ENCODE results near the gene SLC7A5.
A peak's percentile ranks its signal among the peaks of the same experiment; 100 is the strongest.
"Not testable (repeated sequence)": the region's sequence is repeated elsewhere in the genome, so short reads cannot be mapped to it uniquely, and the experiment has no call there.

Gene SLC7A5

DNA sequence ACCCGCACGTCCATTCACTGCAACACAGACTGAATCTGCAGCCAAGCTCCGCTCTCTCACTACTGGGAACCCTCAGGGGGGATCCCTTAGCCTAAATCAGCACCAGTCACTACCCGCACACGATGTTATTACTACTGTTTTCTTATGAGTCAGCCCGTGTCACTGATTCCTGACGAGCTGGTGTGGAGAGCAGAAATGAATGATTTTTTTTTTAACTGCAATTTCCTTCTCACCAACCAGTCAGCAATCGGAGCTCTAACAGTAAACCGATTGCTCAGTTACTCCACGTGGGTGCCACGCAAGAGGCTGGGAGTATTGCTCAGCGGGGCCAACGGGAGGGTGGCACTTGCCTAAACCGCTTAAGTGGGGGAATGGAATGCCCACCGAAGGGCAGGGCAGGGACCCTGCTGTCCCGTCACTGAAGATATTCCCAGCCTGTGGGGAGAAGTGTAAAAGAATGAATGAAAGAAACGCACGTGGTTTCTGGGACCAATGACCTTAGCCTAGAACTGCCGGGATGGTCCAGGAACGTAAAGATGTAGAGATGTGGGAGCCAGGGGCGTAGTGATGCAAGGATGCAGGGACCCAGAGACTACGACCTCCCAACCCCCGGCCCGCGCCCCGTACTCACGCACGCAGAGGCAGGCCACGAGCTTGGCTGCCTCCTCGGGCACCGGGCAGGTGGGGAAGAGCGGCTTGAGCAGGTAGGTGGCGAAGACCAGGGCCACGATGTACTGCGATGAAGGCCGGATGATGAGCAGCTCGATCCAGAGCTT is 865 bp downstream of the SLC7A5 start:
- not testable (repeated sequence) for H4K20me1 ChIP-seq (ENCODE audit: insufficient read depth, low read length); H3K4me1 ChIP-seq (ENCODE audit: low read length); H3K36me3 ChIP-seq (replicated peaks; ENCODE audit: insufficient read depth, low read length); H3K9me2 ChIP-seq (replicated peaks; ENCODE audit: insufficient read depth, low read length); H3K27me3 ChIP-seq (replicated peaks; ENCODE audit: insufficient read depth, low read length); H3K9me3 ChIP-seq (replicated peaks; ENCODE audit: insufficient read depth, low read length); H3F3A ChIP-seq (ENCODE audit: insufficient read depth, low read length); H2AFZ ChIP-seq (ENCODE audit: low read length)
- peak; percentile 21 for DNase-seq
- Histone ChIP-seq H3K79me2 (ENCODE audit: low read length) (peaks cover 48% of the 10 kb centered on the region), H3K27ac (ENCODE audit: low read length) (peak overlapping the region; percentile 32; the same call in 1 of the 2 replicates), H3K4me3 (ENCODE audit: low read length) (peak overlapping the region; percentile 60), H3K4me2 (ENCODE audit: low read depth, low read length) (0 out of 2 replicates have a peak overlapping the region, but pooled peaks have one; percentile 21), H3K9ac (ENCODE audit: low read length) (peak overlapping the region; percentile 63; the same call in 1 of the 2 replicates)

DNA sequence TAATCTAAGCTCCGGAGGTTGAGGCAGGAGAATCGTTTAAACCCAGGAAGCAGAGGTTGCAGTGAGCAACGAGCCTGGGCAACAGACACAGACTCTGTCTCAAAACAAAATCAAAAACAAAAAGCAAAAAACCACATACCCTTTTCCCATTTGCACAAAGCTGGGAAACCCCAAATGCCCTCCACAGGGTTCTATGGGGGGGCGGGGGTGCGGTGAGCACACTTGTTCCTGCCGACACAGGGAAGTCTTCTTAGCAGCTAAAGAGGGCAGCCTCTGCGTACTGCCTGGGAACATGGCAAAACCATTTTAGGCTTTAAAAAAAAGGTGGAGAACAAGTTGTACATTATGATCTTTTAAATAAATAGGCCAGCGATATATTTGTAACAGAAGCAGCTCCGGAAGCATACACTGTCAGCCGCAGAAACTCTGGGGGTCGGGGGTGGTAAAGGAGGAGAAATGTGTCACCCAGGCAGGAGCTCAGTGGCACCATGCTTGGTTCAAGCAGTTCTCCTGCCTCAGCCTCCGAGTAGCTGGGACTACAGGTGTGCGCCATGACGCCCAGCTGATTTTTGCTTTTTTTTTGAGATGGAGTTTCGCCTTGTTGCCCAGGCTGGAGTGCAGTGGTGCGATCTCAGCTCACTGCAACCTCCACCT is 3.3 kb downstream of the SLC7A5 start:
- not testable (repeated sequence) for H3K9ac ChIP-seq (ENCODE audit: low read length); H3F3A ChIP-seq (ENCODE audit: insufficient read depth, low read length); H3K27me3 ChIP-seq (replicated peaks; ENCODE audit: insufficient read depth, low read length); H3K4me3 ChIP-seq (ENCODE audit: low read length); DNase-seq; H3K4me2 ChIP-seq (ENCODE audit: low read depth, low read length); H3K9me2 ChIP-seq (replicated peaks; ENCODE audit: insufficient read depth, low read length); H3K36me3 ChIP-seq (replicated peaks; ENCODE audit: insufficient read depth, low read length); H3K4me1 ChIP-seq (ENCODE audit: low read length); H3K27ac ChIP-seq (ENCODE audit: low read length); H4K20me1 ChIP-seq (ENCODE audit: insufficient read depth, low read length); H3K9me3 ChIP-seq (replicated peaks; ENCODE audit: insufficient read depth, low read length); H2AFZ ChIP-seq (ENCODE audit: low read length)
- peaks cover 71% of the 10 kb centered on the region for H3K79me2 ChIP-seq (ENCODE audit: low read length)

DNA sequence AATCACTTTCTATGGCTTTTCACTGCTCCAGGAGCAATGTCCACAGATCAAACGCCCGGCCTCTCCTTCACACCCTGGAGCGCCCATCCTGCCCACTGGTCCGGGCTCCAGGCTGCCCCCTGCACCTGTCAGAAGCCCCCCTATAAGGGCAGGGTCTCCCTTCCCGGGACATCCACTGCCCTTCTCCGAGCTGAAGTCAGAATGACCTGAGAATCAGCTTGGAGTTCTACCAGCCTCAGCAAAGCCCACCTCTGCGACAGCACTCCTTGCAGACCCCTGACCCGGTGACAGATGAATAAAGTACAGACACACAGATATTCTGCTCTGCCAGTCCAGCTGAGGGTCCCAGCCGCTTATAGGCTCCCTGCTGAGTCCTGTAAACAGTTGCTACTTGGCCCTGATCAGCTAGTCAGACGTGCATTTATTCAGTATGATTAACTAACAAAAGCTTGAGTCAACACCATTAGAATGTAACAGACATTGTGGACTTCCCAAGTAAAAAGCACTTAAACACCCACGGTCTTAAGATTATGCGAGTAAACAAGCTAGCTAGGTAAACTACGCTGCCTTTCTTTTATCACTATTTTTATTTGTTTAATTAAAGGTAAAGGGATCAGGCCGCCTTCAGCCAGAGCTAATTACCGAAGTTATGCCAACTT is 4.8 kb downstream of the SLC7A5 start:
- Histone ChIP-seq H3K4me2 (ENCODE audit: low read depth, low read length) (no peak overlapping the region), H3K36me3 (replicated peaks; ENCODE audit: insufficient read depth, low read length) (no peaks in the 10 kb centered on the region), H3K79me2 (ENCODE audit: low read length) (peaks cover 83% of the 10 kb centered on the region), H3K4me1 (ENCODE audit: low read length) (no peaks in the 10 kb centered on the region), H3K27me3 (replicated peaks; ENCODE audit: insufficient read depth, low read length) (no peaks in the 10 kb centered on the region), H3F3A (ENCODE audit: insufficient read depth, low read length) (no peaks in the 10 kb centered on the region; the same call in 1 of the 2 replicates), H3K9ac (ENCODE audit: low read length) (no peak overlapping the region), H3K4me3 (ENCODE audit: low read length) (no peak overlapping the region), H3K9me2 (replicated peaks; ENCODE audit: insufficient read depth, low read length) (no peaks in the 10 kb centered on the region), H3K9me3 (replicated peaks; ENCODE audit: insufficient read depth, low read length) (no peaks in the 10 kb centered on the region), H3K27ac (ENCODE audit: low read length) (no peak overlapping the region), H4K20me1 (ENCODE audit: insufficient read depth, low read length) (no peaks in the 10 kb centered on the region; the same call in 1 of the 2 replicates), H2AFZ (ENCODE audit: low read length) (no peak overlapping the region)
- DNase-seq = no peak
- TF ChIP-seq, protein P1, sequence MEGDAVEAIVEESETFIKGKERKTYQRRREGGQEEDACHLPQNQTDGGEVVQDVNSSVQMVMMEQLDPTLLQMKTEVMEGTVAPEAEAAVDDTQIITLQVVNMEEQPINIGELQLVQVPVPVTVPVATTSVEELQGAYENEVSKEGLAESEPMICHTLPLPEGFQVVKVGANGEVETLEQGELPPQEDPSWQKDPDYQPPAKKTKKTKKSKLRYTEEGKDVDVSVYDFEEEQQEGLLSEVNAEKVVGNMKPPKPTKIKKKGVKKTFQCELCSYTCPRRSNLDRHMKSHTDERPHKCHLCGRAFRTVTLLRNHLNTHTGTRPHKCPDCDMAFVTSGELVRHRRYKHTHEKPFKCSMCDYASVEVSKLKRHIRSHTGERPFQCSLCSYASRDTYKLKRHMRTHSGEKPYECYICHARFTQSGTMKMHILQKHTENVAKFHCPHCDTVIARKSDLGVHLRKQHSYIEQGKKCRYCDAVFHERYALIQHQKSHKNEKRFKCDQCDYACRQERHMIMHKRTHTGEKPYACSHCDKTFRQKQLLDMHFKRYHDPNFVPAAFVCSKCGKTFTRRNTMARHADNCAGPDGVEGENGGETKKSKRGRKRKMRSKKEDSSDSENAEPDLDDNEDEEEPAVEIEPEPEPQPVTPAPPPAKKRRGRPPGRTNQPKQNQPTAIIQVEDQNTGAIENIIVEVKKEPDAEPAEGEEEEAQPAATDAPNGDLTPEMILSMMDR (IDR thresholded peaks at IDR 0.05; ENCODE audit: low read length) = no peak

DNA sequence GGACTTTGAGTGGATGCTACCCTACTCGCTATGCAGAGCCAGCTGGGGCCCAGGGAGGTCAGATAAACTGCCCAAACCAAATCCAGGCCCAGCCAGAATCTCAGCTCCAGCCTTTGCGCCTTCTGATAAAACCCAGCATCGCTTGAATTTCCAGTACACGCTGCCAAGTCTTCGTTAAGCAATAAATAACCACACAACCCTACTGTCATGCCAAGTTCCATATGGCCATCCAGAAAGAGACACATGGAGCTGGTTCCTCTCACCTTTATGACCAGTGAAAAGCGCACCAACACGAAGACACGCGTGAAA is 6.0 kb downstream of the SLC7A5 start:
- H3K4me2 ChIP-seq (ENCODE audit: low read depth, low read length); H2AFZ ChIP-seq (ENCODE audit: low read length); H3K4me3 ChIP-seq (ENCODE audit: low read length); DNase-seq; H3K36me3 ChIP-seq (replicated peaks; ENCODE audit: insufficient read depth, low read length); H3F3A ChIP-seq (ENCODE audit: insufficient read depth, low read length); H3K9ac ChIP-seq (ENCODE audit: low read length); H3K27me3 ChIP-seq (replicated peaks; ENCODE audit: insufficient read depth, low read length); H3K4me1 ChIP-seq (ENCODE audit: low read length); H3K9me3 ChIP-seq (replicated peaks; ENCODE audit: insufficient read depth, low read length); H3K9me2 ChIP-seq (replicated peaks; ENCODE audit: insufficient read depth, low read length); H4K20me1 ChIP-seq (ENCODE audit: insufficient read depth, low read length); H3K27ac ChIP-seq (ENCODE audit: low read length): not testable (repeated sequence)
- peaks cover 86% of the 10 kb centered on the region for H3K79me2 ChIP-seq (ENCODE audit: low read length)

DNA sequence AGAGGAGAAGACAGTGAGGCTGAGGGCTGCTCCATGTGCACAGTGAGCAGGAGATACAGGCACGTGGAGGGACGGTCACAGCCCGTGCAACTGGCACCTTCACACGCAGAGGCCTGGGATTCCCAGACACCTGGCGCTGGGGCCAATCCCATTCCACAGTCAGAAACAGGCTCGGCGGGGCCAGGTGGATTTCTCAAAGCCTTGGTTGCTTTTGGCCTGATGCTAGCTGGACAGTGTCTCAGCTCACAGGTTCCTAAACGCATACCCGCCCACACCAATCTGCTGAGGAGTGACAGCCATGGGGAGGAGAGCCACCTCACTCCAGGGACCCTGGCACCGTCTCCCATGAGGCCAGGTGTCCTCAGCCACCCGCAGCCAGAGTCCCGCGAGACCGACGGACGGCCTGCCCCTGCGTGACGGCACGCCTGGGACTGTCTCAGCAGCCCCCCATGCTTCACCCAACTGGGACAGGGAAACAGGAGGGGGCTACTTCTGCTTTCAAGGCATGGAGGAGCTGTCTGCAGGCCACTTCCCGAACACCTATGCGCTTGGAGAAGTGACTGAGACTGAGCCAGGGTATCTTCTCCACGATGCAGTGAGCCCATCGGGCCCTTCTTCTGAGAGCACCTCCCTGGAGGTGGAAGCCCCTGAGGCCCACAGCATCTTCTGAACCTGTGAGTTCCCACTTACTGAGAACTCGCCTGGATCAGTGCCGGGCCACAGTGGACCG is 6.5 kb downstream of the SLC7A5 start:
- H3K4me1 ChIP-seq (ENCODE audit: low read length); H4K20me1 ChIP-seq (ENCODE audit: insufficient read depth, low read length); H3K9ac ChIP-seq (ENCODE audit: low read length); H3K4me2 ChIP-seq (ENCODE audit: low read depth, low read length); DNase-seq; H2AFZ ChIP-seq (ENCODE audit: low read length); H3F3A ChIP-seq (ENCODE audit: insufficient read depth, low read length); H3K9me2 ChIP-seq (replicated peaks; ENCODE audit: insufficient read depth, low read length); H3K36me3 ChIP-seq (replicated peaks; ENCODE audit: insufficient read depth, low read length); H3K4me3 ChIP-seq (ENCODE audit: low read length); H3K27ac ChIP-seq (ENCODE audit: low read length); H3K27me3 ChIP-seq (replicated peaks; ENCODE audit: insufficient read depth, low read length); H3K9me3 ChIP-seq (replicated peaks; ENCODE audit: insufficient read depth, low read length): not testable (repeated sequence)
- H3K79me2 ChIP-seq (ENCODE audit: low read length) = peaks cover 88% of the 10 kb centered on the region

DNA sequence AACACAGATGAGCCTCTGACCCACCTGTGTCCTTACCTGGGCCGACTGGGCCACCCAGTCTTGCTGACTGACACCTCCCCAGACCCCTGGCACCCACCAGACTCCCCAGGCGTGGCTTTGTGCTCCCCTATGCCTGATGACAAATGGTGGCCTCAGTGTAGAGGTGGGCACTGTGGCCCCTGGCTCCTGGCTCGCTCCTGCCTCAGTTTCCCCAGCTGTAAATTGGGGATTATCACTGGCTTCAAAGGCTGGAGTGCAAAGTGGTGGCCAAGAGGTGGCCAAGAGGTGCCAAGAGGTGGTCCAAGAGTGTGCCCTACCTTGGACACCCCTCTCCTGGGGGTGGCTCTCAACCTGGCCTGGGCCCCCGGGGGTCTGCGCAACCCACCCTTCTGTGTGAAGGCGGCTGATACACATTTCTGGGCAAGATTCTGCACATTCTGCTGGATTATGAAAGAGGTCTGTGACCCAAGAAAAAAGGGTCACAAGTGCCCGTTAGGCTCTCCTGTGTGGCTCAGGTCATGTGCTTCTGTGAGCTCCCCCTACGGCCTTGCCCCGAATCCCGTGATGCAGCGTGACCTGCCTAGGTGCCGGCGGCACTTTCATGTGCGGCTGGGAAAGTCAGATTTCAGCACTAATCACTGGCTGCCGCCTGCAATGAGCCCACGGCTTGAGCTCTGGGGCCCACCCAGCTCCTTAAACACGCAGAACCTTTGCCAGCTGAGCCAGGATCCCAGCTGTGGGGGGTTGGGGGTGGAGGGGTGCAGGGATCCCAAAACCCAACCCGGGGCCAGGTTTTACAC is 7.8 kb downstream of the SLC7A5 start:
- not testable (repeated sequence) for H3K27ac ChIP-seq (ENCODE audit: low read length); DNase-seq; H3K9me2 ChIP-seq (replicated peaks; ENCODE audit: insufficient read depth, low read length); H3K4me1 ChIP-seq (ENCODE audit: low read length); H3F3A ChIP-seq (ENCODE audit: insufficient read depth, low read length); H3K27me3 ChIP-seq (replicated peaks; ENCODE audit: insufficient read depth, low read length); H3K4me2 ChIP-seq (ENCODE audit: low read depth, low read length); H3K4me3 ChIP-seq (ENCODE audit: low read length); H3K36me3 ChIP-seq (replicated peaks; ENCODE audit: insufficient read depth, low read length); H4K20me1 ChIP-seq (ENCODE audit: insufficient read depth, low read length); H3K9ac ChIP-seq (ENCODE audit: low read length); H2AFZ ChIP-seq (ENCODE audit: low read length); H3K9me3 ChIP-seq (replicated peaks; ENCODE audit: insufficient read depth, low read length)
- H3K79me2 ChIP-seq (ENCODE audit: low read length) = peaks cover 87% of the 10 kb centered on the region

All from MM.1S (cell line).